GM19193 (cell line): ENCODE measurements around the gene IGFBP2.

Experiments
- POLR2A ChIP-seq: IDR thresholded peaks from 4 replicates; pipeline ENCODE4 v1.6.1; 2011; ENCODE audit not compliant: insufficient read depth, insufficient read length; ENCODE audit errors: extremely low read depth

Gene IGFBP2

DNA sequence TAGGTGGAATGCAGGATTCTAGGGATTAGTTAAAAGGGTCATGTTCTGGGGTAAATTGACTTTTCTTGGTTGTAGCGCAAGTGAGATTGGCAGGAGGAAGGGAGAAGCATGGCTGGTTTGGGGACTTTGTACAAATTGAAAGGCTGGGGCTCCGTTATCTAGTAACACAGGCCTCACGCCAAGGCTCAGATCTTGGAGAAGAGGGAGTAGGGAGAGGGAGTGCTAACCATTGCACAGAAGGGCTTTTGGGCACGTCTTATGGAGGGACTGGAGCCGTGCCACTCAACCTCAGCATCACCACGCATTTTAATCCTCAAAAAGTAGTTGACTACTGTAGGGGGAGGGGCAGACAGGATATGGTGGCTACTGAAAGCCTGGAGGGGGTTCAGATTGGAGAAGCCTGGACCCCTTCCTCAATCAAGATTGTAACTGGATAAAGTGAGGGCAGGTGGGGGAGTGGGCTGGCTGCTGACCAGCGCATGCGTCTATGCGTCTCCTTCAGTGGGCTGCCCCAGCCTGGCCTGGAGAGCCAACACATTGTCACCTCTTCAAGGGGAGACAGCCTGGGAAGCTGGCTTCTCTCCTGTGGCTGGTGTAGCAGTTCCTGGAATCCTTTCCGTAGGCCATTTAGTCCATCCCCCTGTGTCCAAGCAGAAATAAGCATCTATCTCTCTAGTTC, 47.9 kb downstream of the IGFBP2 start:
- TF ChIP-seq POLR2A: no peak

DNA sequence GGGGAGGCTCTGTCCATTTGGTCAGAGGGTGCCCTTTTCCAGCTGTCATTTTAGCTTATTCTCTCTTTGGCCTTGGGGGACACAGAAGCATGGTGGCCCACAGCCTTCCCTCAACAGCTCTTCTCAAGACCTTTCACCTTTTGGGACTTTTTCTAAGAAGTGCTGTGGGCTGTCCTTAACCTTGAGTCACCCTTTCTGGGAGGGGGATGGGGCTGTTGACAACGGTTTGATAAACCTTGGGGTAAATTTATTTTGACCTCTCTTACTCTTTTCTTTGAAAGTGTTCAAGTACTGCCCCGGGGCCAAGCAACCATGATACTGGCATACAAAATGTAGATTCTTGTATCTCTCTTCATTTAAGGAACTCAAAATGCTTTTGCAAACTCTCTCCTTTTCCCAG, 48.5 kb downstream of the IGFBP2 start:
- TF ChIP-seq POLR2A: no peak

DNA sequence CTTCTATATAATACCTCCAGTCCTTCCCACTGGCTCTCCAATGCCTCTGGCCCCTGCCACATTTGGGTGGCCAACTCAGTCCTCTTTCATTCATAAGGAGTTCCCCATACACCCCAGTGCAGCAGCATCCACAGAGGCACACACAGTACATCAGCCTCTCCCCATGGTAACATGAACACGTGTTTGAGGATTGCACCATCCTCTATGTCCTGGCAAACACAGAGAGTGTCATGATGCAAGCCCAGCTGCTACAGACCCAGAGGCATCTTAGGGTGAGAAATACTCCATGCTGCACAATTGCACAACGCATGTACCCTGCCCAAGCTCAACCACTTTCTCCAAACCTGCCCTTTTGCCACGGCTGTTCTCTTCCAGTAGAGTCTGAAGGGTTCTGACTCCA, 50.6 kb downstream of the IGFBP2 start:
- TF ChIP-seq POLR2A: no peak

DNA sequence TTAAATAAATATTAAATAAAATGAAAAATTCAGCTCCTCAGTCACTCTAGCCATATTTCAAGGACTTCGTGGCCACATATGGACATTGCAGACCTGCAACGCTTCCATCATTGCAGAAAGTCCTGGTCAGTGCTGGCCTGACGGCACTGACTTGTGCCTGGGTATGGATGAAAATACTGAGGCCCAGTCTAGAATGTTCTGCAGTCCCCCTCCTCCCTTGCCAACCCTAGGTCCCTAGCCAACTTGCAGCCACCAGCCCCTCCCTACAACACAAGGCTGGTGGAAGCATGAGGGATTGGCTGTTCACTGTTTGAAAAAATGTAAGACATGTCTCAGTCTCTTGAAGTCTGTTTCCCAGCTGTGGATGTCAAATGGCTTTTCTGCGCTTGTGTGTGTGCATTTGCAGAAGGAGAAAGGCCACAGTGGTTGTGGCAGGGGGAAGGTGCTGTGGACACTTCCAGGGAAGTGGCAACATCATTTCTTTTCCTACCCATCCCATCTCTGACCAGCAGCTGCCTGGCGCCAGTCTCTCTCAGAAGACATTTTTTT, 52.2 kb downstream of the IGFBP2 start:
- TF ChIP-seq POLR2A: no peak

DNA sequence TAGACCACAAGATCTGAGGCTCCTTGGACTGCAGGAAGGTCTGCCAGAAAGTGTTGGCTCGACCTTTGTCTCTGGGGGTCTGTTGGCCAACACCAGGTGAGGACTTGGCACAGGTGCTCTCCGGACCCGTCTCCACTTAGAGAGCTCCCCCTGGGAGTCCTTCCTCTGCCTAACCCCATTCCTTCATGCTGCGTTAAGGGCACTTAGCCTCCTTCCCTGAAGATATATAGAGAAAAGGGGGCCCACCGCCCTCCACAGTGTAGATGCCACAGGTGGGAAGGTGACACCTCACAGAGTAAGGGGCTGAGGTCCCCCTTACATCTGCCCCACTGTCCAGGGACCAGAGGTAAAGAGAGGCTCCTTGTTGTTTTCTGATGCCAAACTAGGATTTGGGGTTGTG, 53.9 kb downstream of the IGFBP2 start:
- TF ChIP-seq POLR2A: no peak

DNA sequence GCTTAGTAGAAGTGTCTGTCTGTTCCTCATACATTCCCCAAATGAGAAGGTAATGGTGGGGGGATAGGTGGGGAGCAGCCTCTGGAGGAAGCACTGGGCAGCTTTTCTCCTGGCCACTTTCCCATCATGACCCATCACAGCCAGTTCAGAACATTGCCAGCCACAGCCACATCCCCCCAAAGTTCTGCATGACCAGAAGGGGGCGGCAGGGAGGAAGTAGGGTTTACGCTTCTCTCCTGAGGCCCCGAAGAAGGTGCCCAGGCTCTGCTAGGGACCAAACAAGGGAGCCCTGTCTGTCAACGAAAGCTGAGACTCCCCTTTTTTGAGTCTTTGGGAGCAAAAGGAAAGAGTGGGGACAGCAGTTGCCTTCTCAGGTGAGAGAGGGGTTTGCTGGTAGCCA, 54.4 kb downstream of the IGFBP2 start:
- no peak for TF ChIP-seq POLR2A

DNA sequence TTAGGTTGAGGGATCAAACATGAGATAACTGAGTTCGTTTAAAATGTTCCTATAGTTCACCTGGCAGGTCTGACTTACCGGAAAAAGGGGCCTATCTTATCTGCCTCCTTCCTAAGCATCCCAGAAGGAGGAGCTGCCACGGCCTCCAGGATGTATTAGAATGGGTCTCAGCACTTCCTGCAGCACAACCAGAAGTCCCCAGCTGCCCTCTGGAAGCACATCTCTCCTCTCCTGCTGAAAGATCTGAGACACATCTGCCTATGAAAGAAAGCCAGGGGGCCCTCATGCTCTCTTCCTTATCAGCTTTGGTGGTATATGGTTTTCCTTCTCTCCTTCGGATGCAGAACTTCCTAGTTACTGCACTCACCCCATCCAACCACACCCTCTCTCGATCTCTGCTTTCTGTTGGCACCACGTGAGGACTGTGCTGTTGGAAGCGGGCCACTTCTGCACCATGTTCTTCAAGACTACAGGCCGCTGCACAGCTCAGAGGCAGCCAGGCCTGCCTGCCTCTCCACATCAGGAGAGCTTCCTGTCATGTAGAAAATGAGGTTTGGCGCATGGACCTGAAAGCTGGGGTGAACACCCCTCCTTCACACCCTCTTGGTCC, 55.6 kb downstream of the IGFBP2 start:
- TF ChIP-seq POLR2A: no peak

DNA sequence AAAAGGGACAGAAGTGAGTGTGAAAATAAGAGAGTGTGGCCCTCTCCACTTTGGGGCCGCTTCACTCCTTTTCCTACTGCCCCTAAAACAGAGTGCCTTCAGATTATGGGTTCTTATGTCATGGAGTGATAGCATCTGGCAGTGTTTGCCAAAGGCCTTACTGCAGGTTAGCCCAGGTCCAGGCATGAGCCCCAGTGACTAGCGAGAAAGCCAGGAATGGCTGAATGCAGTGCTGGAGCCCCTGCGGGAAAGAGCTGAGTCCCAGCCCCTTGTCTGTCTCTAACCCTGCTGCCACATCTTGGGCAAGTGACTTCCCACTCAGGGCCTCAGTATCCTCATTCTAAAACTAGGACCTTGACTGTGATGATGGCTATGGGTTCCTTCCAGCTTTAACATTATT, 56.2 kb downstream of the IGFBP2 start:
- TF ChIP-seq POLR2A: no peak

DNA sequence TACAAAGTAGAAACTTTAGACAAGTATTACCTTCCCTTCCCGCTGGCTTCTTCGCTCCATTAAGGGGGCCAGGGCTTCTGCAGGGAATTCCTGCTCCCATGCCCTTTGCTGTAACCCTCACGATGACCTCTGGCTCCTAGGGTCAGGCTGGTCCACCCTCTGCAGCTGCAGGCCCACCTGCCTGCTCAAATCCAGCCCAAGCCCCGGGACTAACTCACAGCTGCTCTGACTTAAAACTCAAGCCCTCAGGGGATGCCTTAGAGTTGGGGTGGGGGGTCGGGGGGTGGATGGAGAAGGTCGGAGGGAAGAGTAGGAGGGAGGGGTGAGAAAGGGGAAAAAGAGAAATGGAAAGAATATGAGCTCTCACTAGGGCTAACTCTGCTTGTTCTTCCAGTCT, 57.2 kb downstream of the IGFBP2 start:
- TF ChIP-seq POLR2A: no peak

DNA sequence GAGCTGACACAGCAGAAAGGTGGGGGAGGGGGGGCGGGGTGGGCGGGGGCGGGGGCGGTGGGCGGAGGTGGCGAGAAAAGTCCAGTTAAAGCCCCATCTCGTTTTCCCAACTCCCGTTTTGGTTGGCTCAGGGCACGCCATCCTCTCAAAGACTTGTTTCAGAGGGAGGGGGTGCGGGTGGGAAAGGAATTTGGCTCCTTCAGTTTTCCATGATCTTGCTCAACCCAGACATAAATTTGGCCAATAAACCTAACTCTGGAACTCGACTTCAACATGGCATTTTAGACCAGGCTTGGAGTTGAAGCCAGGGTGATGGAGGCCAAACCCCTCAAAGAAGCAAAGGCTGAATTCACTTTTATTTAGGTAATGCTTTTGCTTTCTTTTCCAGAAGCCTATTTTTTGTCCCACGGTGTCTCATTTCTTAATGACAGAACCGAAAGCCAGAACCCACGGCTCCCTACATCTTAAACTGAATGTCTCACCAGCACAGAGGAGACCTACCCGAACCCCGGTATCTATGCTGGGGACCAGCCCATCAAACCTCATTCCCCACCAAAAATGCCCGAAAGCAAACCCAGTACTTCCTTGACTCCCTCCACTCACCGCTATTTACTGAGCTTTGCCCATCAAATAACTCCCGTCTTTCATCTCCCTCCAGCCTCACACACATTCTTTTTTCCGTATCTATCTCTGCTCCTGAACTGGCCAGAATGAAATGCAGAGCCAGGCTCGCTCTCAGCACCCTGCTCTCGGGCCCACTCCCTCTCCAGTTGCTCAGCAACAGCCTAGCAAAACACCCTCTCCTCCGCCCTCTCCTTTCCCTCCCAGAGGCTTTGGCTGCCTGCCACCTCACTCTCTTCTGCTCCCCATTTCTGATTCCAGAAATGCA, 57.9 kb downstream of the IGFBP2 start:
- TF ChIP-seq POLR2A: no peak

DNA sequence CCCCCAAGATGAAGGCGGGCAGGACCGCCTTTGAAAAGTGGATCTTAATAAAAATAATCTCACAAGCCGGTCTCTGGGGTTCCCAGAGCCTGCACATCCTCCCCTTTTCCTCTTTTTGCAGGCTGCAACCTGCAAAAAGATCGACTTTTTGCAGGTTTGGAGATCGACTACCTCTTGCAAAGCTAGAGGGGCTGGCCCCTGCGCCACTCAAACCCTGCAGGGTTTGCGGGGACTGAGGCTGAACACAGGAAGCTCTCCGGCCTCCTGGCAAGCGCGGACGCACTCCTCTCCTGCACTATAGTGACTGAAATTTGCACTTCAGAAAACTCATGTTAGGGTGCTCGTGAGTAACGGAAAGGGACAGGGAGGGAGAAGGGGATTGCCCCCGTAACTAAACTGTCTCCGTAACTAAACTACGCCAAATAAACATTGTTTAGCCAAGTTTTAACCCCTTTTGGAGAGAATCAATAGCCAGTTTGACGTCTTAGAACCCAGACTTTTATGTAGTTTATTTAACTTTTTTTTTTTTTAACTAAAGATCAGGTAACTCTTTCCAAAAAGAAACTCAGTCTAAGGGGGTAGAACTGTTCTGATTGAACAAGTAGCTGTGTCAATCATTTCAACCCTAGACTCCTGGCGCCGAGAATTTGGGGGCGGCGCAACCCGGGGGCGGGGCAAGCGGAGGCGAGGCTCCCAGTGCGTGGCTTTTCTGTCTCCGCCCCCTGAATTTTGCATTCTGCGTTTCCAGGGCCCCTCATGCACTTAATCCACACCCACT, 59.6 kb downstream of the IGFBP2 start:
- TF ChIP-seq POLR2A: no peak

DNA sequence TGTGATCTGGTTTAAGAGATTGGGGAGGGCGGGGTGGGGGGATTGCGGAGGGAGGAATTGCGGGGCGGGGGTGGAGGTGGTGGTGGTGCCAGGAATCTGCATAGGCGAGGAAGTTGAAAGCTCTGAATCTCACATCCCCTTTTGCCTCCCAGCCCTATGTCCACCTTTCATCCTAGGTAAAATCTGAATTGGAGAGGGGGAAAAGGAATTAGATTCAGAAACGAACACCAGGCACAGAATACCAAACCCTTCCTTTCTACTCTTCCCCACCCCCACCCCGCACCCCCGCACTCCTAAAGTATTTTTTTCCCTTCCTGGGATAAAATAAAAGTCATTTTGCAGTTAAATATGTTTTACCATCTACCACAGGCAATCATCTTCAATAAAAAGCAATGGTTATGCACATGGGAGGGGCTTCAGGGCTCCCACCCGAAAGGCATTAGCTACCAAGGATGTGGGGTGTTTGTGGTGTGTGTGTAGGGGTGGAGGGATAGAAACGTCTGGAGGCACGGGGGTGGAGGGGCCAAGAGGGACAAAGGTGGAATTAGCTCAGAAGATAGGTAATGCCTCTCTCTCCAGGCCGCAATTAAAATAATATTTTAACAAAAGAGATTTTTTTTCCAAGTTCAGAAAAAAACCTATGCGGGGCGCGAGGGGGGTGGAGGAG, 60.3 kb downstream of the IGFBP2 start:
- no peak for TF ChIP-seq POLR2A

DNA sequence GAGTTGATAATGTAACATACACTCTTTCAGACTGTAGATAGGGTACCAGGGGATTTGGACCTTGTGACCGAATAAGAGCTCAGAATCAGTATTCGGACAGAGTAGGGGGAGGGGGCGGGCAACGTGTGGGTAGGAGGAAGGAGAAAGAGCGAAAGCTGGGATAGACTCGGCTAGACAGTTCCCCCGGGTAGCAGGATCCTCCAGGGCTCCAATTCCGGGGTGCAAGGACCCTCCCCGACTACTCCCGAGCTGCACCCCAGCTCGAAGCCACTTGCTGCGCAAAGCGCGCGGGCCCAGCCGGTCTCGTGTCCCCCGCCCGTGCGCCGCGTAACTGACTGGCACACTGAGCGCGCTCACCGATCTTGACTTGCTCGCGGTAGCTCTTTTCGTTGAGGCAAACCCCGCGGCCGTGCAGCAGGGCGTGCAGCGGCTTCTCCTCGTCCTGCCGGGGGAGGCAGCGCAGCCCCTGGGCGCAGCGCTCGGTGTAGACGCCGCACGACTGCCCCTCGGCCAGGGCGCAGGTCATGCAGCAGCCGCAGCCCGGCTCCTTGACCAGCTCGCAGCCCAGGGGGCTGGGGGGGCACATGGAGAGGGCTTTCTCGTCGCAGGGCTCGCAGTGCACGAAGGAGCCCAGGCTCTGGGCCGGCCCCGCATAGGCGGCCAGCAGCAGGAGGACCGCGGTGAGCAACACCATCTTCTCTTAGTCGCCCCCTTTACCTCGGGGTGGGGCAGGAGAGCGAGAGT, 61.0 kb downstream of the IGFBP2 start:
- no peak for TF ChIP-seq POLR2A

DNA sequence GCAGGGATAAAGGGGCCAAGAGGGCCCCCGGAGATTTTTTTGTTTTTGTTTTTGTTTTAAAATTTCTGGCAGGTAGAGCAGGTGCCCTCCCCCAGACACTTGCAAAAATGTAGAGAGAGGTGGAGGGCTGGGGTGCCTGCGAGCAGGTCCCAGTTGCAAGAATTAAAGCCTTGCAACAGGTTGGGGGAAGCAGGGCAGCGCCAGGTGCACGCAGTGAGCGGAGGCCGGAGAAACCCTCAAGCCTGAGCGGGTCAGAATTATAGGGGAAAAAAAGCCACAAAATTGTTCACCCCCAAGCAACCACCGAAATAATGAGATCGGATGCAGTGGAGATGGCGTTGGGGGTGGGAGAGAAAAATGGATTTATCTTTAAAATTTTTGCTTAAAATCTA, 61.6 kb downstream of the IGFBP2 start:
- TF ChIP-seq POLR2A: no peak
